RWPE2 (cell line): Measurements from ENCODE around the gene POLR2M.

ENCODE experiments used
- ATAC-seq: fragments of 200-7000 bp; cut with Tn5 transposase; 3 replicates; pipeline ENCODE4 v1.9.1; 2021; ENCODE audit warnings: low read depth
- DNase-seq: peaks from one replicate; pipeline ENCODE4 v3.0.0-alpha.2; 2020; ENCODE audit warnings: low spot score
- H3K27ac ChIP-seq: fragments of 450-650 bp; 2 replicates; pipeline ENCODE4 v1.5.1; 2017; ENCODE audit warnings: mild to moderate bottlenecking; ENCODE audit not compliant: poor library complexity, severe bottlenecking
- H3K27me3 ChIP-seq: fragments of 250-450 bp; sonication (Bioruptor Pico); 2 replicates; pipeline ENCODE4 v1.5.1; 2021; ENCODE audit warnings: mild to moderate bottlenecking, moderate library complexity; ENCODE audit not compliant: insufficient read depth, poor library complexity, severe bottlenecking
- H3K36me3 ChIP-seq: fragments of 250-450 bp; sonication (Bioruptor Pico); 2 replicates; pipeline ENCODE4 v1.5.1; 2020; ENCODE audit warnings: low read depth, mild to moderate bottlenecking, moderate library complexity
- H3K4me1 ChIP-seq: fragments of 250-450 bp; sonication (Bioruptor Pico); 2 replicates; pipeline ENCODE4 v1.5.1; 2021; ENCODE audit warnings: mild to moderate bottlenecking, moderate library complexity; ENCODE audit not compliant: insufficient read depth, poor library complexity, severe bottlenecking
- H3K4me3 ChIP-seq: fragments of 250-450 bp; sonication (Bioruptor Pico); 2 replicates; pipeline ENCODE4 v1.5.1; 2021; ENCODE audit warnings: mild to moderate bottlenecking, moderate library complexity; ENCODE audit not compliant: severe bottlenecking
- H3K9me3 ChIP-seq: fragments of 250-450 bp; sonication (Bioruptor Pico); 2 replicates; pipeline ENCODE4 v1.5.1; 2021; ENCODE audit warnings: mild to moderate bottlenecking, moderate library complexity; ENCODE audit not compliant: severe bottlenecking
- TF ChIP-seq, protein P1 (sequence below): fragments of 450-650 bp; IDR thresholded peaks from one replicate; pipeline ENCODE4 v1.5.1; 2017; ENCODE audit warnings: mild to moderate bottlenecking, moderate library complexity; ENCODE audit not compliant: poor library complexity, severe bottlenecking

Gene POLR2M

GRCh38 chr15:57681011-57681410 is 25.5 kb upstream of the POLR2M start:
- Histone ChIP-seq H3K4me1 (peaks cover 16% of the 10 kb centered on the region), H3K9me3 (no peaks in the 10 kb centered on the region), H3K4me3 (no peak overlapping the region), H3K27ac (no peak overlapping the region), H3K36me3 (no peaks in the 10 kb centered on the region), H3K27me3 (no peaks in the 10 kb centered on the region)
- DNase-seq (no peak), ATAC-seq (no peak)
- TF ChIP-seq, protein P1, sequence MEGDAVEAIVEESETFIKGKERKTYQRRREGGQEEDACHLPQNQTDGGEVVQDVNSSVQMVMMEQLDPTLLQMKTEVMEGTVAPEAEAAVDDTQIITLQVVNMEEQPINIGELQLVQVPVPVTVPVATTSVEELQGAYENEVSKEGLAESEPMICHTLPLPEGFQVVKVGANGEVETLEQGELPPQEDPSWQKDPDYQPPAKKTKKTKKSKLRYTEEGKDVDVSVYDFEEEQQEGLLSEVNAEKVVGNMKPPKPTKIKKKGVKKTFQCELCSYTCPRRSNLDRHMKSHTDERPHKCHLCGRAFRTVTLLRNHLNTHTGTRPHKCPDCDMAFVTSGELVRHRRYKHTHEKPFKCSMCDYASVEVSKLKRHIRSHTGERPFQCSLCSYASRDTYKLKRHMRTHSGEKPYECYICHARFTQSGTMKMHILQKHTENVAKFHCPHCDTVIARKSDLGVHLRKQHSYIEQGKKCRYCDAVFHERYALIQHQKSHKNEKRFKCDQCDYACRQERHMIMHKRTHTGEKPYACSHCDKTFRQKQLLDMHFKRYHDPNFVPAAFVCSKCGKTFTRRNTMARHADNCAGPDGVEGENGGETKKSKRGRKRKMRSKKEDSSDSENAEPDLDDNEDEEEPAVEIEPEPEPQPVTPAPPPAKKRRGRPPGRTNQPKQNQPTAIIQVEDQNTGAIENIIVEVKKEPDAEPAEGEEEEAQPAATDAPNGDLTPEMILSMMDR = no peak

DNA sequence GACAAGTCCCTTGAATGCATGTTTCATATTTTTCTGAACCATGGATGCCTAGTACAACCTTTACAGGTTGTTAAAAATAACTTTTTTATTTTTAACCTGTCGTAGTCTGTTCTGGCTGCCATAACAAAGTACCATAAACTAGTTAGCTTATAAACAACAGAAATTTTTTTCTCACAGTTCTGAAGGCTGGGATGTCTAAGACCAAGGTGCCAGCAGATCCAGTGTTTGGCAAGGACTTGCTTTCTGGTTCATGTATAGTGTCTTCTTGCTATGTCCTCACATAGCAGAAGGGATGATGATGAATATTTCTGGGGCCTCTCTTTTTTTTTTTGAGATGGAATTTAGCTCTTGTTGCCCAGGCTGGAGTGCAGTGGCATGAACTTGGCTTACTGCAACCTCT is 23.0 kb upstream of the POLR2M start:
- TF ChIP-seq, protein P1 = no peak
- H3K9me3 ChIP-seq = no peaks in the 10 kb centered on the region
- no peak overlapping the region for H3K27ac ChIP-seq
- H3K36me3 ChIP-seq = no peaks in the 10 kb centered on the region
- no peaks in the 10 kb centered on the region for H3K27me3 ChIP-seq
- DNase-seq (no peak), ATAC-seq (no peak)
- no peak overlapping the region for H3K4me3 ChIP-seq
- H3K4me1 ChIP-seq = peaks cover 16% of the 10 kb centered on the region

- Histone ChIP-seq H3K27ac (no peak overlapping the region), H3K4me1 (peaks cover 13% of the 10 kb centered on the region), H3K9me3 (no peaks in the 10 kb centered on the region), H3K4me3 (no peak overlapping the region), H3K36me3 (no peaks in the 10 kb centered on the region), H3K27me3 (no peaks in the 10 kb centered on the region)
- TF ChIP-seq, protein P1 = no peak
- no peak for ATAC-seq
- DNase-seq = no peak
These were observed 21.9 kb upstream of the POLR2M start for GRCh38 chr15:57684491-57685151.

GRCh38 chr15:57685306-57686095 is 21.0 kb upstream of the POLR2M start:
- Histone ChIP-seq H3K27ac (no peak overlapping the region), H3K4me1 (peaks cover 4% of the 10 kb centered on the region), H3K9me3 (no peaks in the 10 kb centered on the region), H3K36me3 (no peaks in the 10 kb centered on the region), H3K4me3 (no peak overlapping the region), H3K27me3 (no peaks in the 10 kb centered on the region)
- DNase-seq = no peak
- no peak for ATAC-seq
- TF ChIP-seq, protein P1 = no peak

- Histone ChIP-seq H3K4me1 (no peaks in the 10 kb centered on the region), H3K9me3 (no peaks in the 10 kb centered on the region), H3K27me3 (no peaks in the 10 kb centered on the region), H3K4me3 (no peak overlapping the region), H3K27ac (no peak overlapping the region), H3K36me3 (no peaks in the 10 kb centered on the region)
- TF ChIP-seq, protein P1 = no peak
- DNase-seq = no peak
- no peak for ATAC-seq
These were observed 19.9 kb upstream of the POLR2M start for GRCh38 chr15:57686657-57687056.
